Trophoblast cell (in vitro differentiated cells and primary cell): ENCODE data around the gene SYT5.
"Not testable (repeated sequence)": the region's sequence is repeated elsewhere in the genome, so short reads cannot be mapped to it uniquely, and the experiment has no call there.

Experiments used
- DNase-seq, 2 donors: peaks; one replicate each; pipeline ENCODE4 v3.0.0-alpha.2; 2016
- H2AFZ ChIP-seq: 2 replicates; pipeline ENCODE4 v1.6.1; 2013; ENCODE audit warnings: low read length, moderate library complexity, mild to moderate bottlenecking; ENCODE audit not compliant: insufficient read depth, poor library complexity
- H2AK5ac ChIP-seq: 2 replicates; pipeline ENCODE4 v1.6.1; 2013; ENCODE audit warnings: mild to moderate bottlenecking, low read length
- H2BK120ac ChIP-seq: 2 replicates; pipeline ENCODE4 v1.6.1; 2013; ENCODE audit warnings: low read length, mild to moderate bottlenecking, moderate library complexity; ENCODE audit not compliant: insufficient read depth, poor library complexity
- H2BK12ac ChIP-seq: 2 replicates; pipeline ENCODE4 v1.6.1; 2013; ENCODE audit warnings: mild to moderate bottlenecking, low read length, moderate library complexity
- H2BK5ac ChIP-seq: 2 replicates; pipeline ENCODE4 v1.6.1; 2013; ENCODE audit warnings: low read length, low read depth, moderate library complexity, mild to moderate bottlenecking; ENCODE audit not compliant: poor library complexity
- H3K14ac ChIP-seq: 2 replicates; pipeline ENCODE4 v1.6.1; 2013; ENCODE audit warnings: mild to moderate bottlenecking, low read length
- H3K18ac ChIP-seq: 2 replicates; pipeline ENCODE4 v1.6.1; 2013; ENCODE audit warnings: mild to moderate bottlenecking, low read length
- H3K23ac ChIP-seq: 2 replicates; pipeline ENCODE4 v1.6.1; 2013; ENCODE audit warnings: low read length
- H3K27ac ChIP-seq: 2 replicates; pipeline ENCODE4 v1.5.1; 2013; ENCODE audit warnings: low read depth, mild to moderate bottlenecking, inconsistent platforms, low read length, moderate library complexity
- H3K27me3 ChIP-seq: 2 replicates; pipeline ENCODE4 v1.6.1; 2013; ENCODE audit warnings: inconsistent platforms, mild to moderate bottlenecking, low read length, moderate library complexity; ENCODE audit not compliant: insufficient read depth
- H3K36me3 ChIP-seq, 2 experiments: 1 replicate in 1 of 2; 2 replicates in 1 of 2; pipeline ENCODE4 v1.6.1; 2013; ENCODE audit warnings: low read length in 2 of 2, mild to moderate bottlenecking in 2 of 2, moderate library complexity in 1 of 2; ENCODE audit not compliant: insufficient read depth in 2 of 2, control insufficient read depth in 1 of 2
- H3K4ac ChIP-seq: 2 replicates; pipeline ENCODE4 v1.6.1; 2013; ENCODE audit warnings: low read depth, mild to moderate bottlenecking, low read length, moderate library complexity
- H3K4me1 ChIP-seq, 2 experiments: 1 replicate in 1 of 2; 2 replicates in 1 of 2; pipeline ENCODE4 v1.6.1; 2013; ENCODE audit warnings: low read length in 2 of 2, mild to moderate bottlenecking in 2 of 2, moderate library complexity in 1 of 2; ENCODE audit not compliant: insufficient read depth in 2 of 2, control insufficient read depth in 1 of 2
- H3K4me2 ChIP-seq: 2 replicates; pipeline ENCODE4 v1.6.1; 2013; ENCODE audit warnings: inconsistent platforms, mild to moderate bottlenecking, low read length, moderate library complexity
- H3K4me3 ChIP-seq: 2 replicates; pipeline ENCODE4 v1.5.1; 2013; ENCODE audit warnings: mild to moderate bottlenecking, low read depth, low read length, inconsistent platforms
- H3K79me1 ChIP-seq: one replicate; pipeline ENCODE4 v1.6.1; 2013; ENCODE audit warnings: low read length
- H3K79me2 ChIP-seq: 2 replicates; pipeline ENCODE4 v1.6.1; 2013; ENCODE audit warnings: low read length, mild to moderate bottlenecking; ENCODE audit not compliant: control insufficient read depth, insufficient read depth, poor library complexity
- H3K9ac ChIP-seq: 2 replicates; pipeline ENCODE4 v1.6.1; 2013; ENCODE audit warnings: mild to moderate bottlenecking, low read length
- H3K9me3 ChIP-seq: 2 replicates; pipeline ENCODE4 v1.6.1; 2013; ENCODE audit warnings: low read depth, mild to moderate bottlenecking, control low read depth, inconsistent platforms, low read length; ENCODE audit not compliant: insufficient read depth
- H4K12ac ChIP-seq: 2 replicates; pipeline ENCODE4 v1.6.1; 2013; ENCODE audit warnings: low read depth, mild to moderate bottlenecking, low read length, moderate library complexity
- H4K8ac ChIP-seq: 2 replicates; pipeline ENCODE4 v1.6.1; 2013; ENCODE audit warnings: low read depth, mild to moderate bottlenecking, low read length, moderate library complexity
- H4K91ac ChIP-seq: one replicate; pipeline ENCODE4 v1.6.1; 2013; ENCODE audit warnings: low read depth, mild to moderate bottlenecking, low read length, moderate library complexity
- WGBS: extraction: QIAGEN DNeasy Blood & Tissue Kit; methylation state at CpG from one replicate; pipeline ENCODE4 v1.1.7; 2013; ENCODE audit warnings: missing lambda C conversion rate; ENCODE audit not compliant: insufficient read length, insufficient coverage; ENCODE audit errors: extremely low coverage; 5-methylcytosine and 5-hydroxymethylcytosine counted together

SYT5 gene

GRCh38 chr19:55209693-55210472 lies 29.8 kb upstream of the SYT5 start:
- WGBS, result no CpG with 5 or more reads among the region's 17 CpGs

GRCh38 chr19:55208880-55209692 lies 29.0 kb upstream of the SYT5 start, which contains the start of gene PTPRH:
Gene PTPRH (minus strand): TSS chr19:55209501. CDS start chr19:55209433, 68 bp downstream.
- Histone ChIP-seq H3K4me2 (no peak within 1 kb of the TSS), H3K36me3 (no peaks in the 10 kb centered on the region), H2AFZ (no peak within 1 kb of the TSS), H4K8ac (no peak within 1 kb of the TSS), H3K14ac (no peak within 1 kb of the TSS), H2AK5ac (no peak within 1 kb of the TSS), H2BK12ac (no peak within 1 kb of the TSS), H3K79me2 (no peaks in the 10 kb centered on the region), H3K4me1 (peaks cover 0 to 5% of the 10 kb centered on the region in 2 experiments), H2BK120ac (no peak within 1 kb of the TSS), H3K79me1 (no peaks in the 10 kb centered on the region), H2BK5ac (no peak within 1 kb of the TSS), H4K91ac (no peak within 1 kb of the TSS), H3K23ac (no peak within 1 kb of the TSS), H4K12ac (no peak within 1 kb of the TSS), H3K9me3 (peaks cover 2% of the 10 kb centered on the region), H3K18ac (no peak within 1 kb of the TSS), H3K27ac (no peak within 1 kb of the TSS), H3K27me3 (no peaks in the 10 kb centered on the region), H3K4me3 (no peak within 1 kb of the TSS), H3K4ac (no peak within 1 kb of the TSS), H3K9ac (no peak within 1 kb of the TSS)
- DNase-seq, result no peak
- no CpG with 5 or more reads among the region's 18 CpGs for WGBS

More at GRCh38 chr19:55209693-55210472, 29.8 kb upstream of the SYT5 start:
- H3K79me1 ChIP-seq, result no peaks in the 10 kb centered on the region
- H3K36me3 ChIP-seq, result no peaks in the 10 kb centered on the region
- H3K14ac ChIP-seq, result no peak overlapping the region
- H3K23ac ChIP-seq, result no peak overlapping the region
- H2BK12ac ChIP-seq, result no peak overlapping the region
- H3K9ac ChIP-seq, result no peak overlapping the region
- H2AK5ac ChIP-seq, result no peak overlapping the region
- H2BK120ac ChIP-seq, result no peak overlapping the region
- no peak overlapping the region for H3K4me2 ChIP-seq
- no peak for DNase-seq
- no peaks in the 10 kb centered on the region for H3K27me3 ChIP-seq
- H3K4me1 ChIP-seq, result peaks cover 0 to 5% of the 10 kb centered on the region in 2 experiments
- no peak overlapping the region for H4K8ac ChIP-seq
- H3K27ac ChIP-seq, result no peak overlapping the region
- no peak overlapping the region for H3K18ac ChIP-seq
- no peak overlapping the region for H3K4me3 ChIP-seq
- H3K4ac ChIP-seq, result no peak overlapping the region
- no peak overlapping the region for H2BK5ac ChIP-seq
- H3K79me2 ChIP-seq, result no peaks in the 10 kb centered on the region
- H4K12ac ChIP-seq, result no peak overlapping the region
- H3K9me3 ChIP-seq, result peaks cover 2% of the 10 kb centered on the region
- no peak overlapping the region for H4K91ac ChIP-seq
- no peak overlapping the region for H2AFZ ChIP-seq

- no peaks in the 10 kb centered on the region for H3K79me1 ChIP-seq
- DNase-seq, result peak; percentile 38 to 47
- H2AK5ac ChIP-seq, result no peak overlapping the region
- WGBS, result no CpG with 5 or more reads among the region's 29 CpGs
- peak overlapping the region; percentile 8 for H3K4me2 ChIP-seq
- H2BK120ac ChIP-seq, result no peak overlapping the region
- H3K27ac ChIP-seq, result no peak overlapping the region
- no peaks in the 10 kb centered on the region for H3K79me2 ChIP-seq
- H4K12ac ChIP-seq, result no peak overlapping the region
- H3K4ac ChIP-seq, result no peak overlapping the region
- H3K27me3 ChIP-seq, result no peaks in the 10 kb centered on the region
- H3K36me3 ChIP-seq, result no peaks in the 10 kb centered on the region
- H3K14ac ChIP-seq, result no peak overlapping the region
- no peak overlapping the region for H4K91ac ChIP-seq
- H3K4me3 ChIP-seq, result no peak overlapping the region
- no peak overlapping the region for H2AFZ ChIP-seq
- no peak overlapping the region for H3K23ac ChIP-seq
- H3K18ac ChIP-seq, result no peak overlapping the region
- no peak overlapping the region for H4K8ac ChIP-seq
- peaks cover 0 to 5% of the 10 kb centered on the region in 2 experiments for H3K4me1 ChIP-seq
- no peak overlapping the region for H3K9ac ChIP-seq
- H2BK12ac ChIP-seq, result no peak overlapping the region
- no peak overlapping the region for H2BK5ac ChIP-seq
- H3K9me3 ChIP-seq, result no peaks in the 10 kb centered on the region
These were observed 26.8 kb upstream of the SYT5 start for GRCh38 chr19:55206664-55207500.

GRCh38 chr19:55202199-55202598 lies 22.1 kb upstream of the SYT5 start:
- H3K27ac ChIP-seq, H3K14ac ChIP-seq, H3K9ac ChIP-seq, H2BK12ac ChIP-seq, H3K4me3 ChIP-seq, H4K8ac ChIP-seq, H2BK120ac ChIP-seq, H3K79me2 ChIP-seq, H3K18ac ChIP-seq, H4K91ac ChIP-seq, H2BK5ac ChIP-seq, H3K4me1 ChIP-seq, H3K79me1 ChIP-seq, H2AFZ ChIP-seq, H4K12ac ChIP-seq, H3K9me3 ChIP-seq, H2AK5ac ChIP-seq, H3K27me3 ChIP-seq, H3K4ac ChIP-seq, H3K23ac ChIP-seq, H3K36me3 ChIP-seq, H3K4me2 ChIP-seq: not testable (repeated sequence)
- WGBS, result no CpG with 5 or more reads among the region's 10 CpGs
- peak; percentile 10 to 30 for DNase-seq
